OCI-LY3 (cell line): ENCODE results near the gene ROBO2.

Source experiments
- H2AFZ ChIP-seq: fragments of 200-600, 300-600 bp; shearing (Covaris generic); 2 replicates; pipeline ENCODE4 v1.6.0; 2014; ENCODE audit warnings: antibody characterized with exemption, low read depth, low read length
- H3K27ac ChIP-seq: fragments of 200-600, 300-600 bp; sonication (generic); 2 replicates; pipeline ENCODE4 v1.5.1; 2014; ENCODE audit warnings: mild to moderate bottlenecking, low read length, moderate library complexity, mixed read lengths
- H3K27me3 ChIP-seq: fragments of 200-600, 300-600 bp; sonication (generic); 2 replicates; pipeline ENCODE4 v1.6.1; 2014; ENCODE audit warnings: low read depth, low read length, mixed read lengths
- H3K36me3 ChIP-seq: fragments of 200-600, 300-600 bp; sonication (generic); replicated peaks from 2 replicates; pipeline ENCODE3; 2014; ENCODE audit warnings: low read depth, low read length, mixed read lengths
- H3K4me1 ChIP-seq: fragments of 300-600, 200-600 bp; sonication (generic); 2 replicates; pipeline ENCODE4 v1.6.1; 2014; ENCODE audit warnings: low read length, mixed read lengths
- H3K4me2 ChIP-seq: fragments of 200-600, 300-600 bp; sonication (generic); 2 replicates; pipeline ENCODE4 v1.6.1; 2014; ENCODE audit warnings: low read length, mixed read lengths
- H3K4me3 ChIP-seq: fragments of 300-600, 200-600 bp; sonication (generic); 2 replicates; pipeline ENCODE4 v1.5.1; 2014; ENCODE audit warnings: antibody characterized with exemption, mild to moderate bottlenecking, low read length, moderate library complexity
- H3K79me2 ChIP-seq: fragments of 300-600, 200-600 bp; shearing (Covaris generic); 2 replicates; pipeline ENCODE4 v1.6.1; 2014; ENCODE audit warnings: mild to moderate bottlenecking, low read length, mixed read lengths
- H3K9ac ChIP-seq: fragments of 300-600, 200-600 bp; shearing (Covaris generic); 2 replicates; pipeline ENCODE4 v1.6.0; 2014; ENCODE audit warnings: mild to moderate bottlenecking, low read length, moderate library complexity
- H3K9me3 ChIP-seq: fragments of 200-600, 300-600 bp; shearing (Covaris generic); 2 replicates; pipeline ENCODE4 v1.6.1; 2014; ENCODE audit warnings: low read length, mixed read lengths; ENCODE audit not compliant: insufficient read depth
- H4K20me1 ChIP-seq: fragments of 200-600, 300-600 bp; sonication (generic); 2 replicates; pipeline ENCODE4 v1.6.1; 2016; ENCODE audit warnings: low read length, mixed read lengths; ENCODE audit not compliant: insufficient read depth
- EZH2phosphoT487 ChIP-seq: fragments of 200-600 bp; shearing (Covaris generic); IDR thresholded peaks from 2 replicates; pipeline ENCODE4 v1.6.1; 2018; ENCODE audit warnings: antibody characterized with exemption, mixed run types, low read depth
- TF ChIP-seq, protein P1 (sequence below): fragments of 200-600, 300-600 bp; sonication (generic); IDR thresholded peaks from 2 replicates; pipeline ENCODE4 v1.5.1; 2014; ENCODE audit warnings: antibody characterized with exemption, low read length, low read depth

ROBO2 gene, protein sequence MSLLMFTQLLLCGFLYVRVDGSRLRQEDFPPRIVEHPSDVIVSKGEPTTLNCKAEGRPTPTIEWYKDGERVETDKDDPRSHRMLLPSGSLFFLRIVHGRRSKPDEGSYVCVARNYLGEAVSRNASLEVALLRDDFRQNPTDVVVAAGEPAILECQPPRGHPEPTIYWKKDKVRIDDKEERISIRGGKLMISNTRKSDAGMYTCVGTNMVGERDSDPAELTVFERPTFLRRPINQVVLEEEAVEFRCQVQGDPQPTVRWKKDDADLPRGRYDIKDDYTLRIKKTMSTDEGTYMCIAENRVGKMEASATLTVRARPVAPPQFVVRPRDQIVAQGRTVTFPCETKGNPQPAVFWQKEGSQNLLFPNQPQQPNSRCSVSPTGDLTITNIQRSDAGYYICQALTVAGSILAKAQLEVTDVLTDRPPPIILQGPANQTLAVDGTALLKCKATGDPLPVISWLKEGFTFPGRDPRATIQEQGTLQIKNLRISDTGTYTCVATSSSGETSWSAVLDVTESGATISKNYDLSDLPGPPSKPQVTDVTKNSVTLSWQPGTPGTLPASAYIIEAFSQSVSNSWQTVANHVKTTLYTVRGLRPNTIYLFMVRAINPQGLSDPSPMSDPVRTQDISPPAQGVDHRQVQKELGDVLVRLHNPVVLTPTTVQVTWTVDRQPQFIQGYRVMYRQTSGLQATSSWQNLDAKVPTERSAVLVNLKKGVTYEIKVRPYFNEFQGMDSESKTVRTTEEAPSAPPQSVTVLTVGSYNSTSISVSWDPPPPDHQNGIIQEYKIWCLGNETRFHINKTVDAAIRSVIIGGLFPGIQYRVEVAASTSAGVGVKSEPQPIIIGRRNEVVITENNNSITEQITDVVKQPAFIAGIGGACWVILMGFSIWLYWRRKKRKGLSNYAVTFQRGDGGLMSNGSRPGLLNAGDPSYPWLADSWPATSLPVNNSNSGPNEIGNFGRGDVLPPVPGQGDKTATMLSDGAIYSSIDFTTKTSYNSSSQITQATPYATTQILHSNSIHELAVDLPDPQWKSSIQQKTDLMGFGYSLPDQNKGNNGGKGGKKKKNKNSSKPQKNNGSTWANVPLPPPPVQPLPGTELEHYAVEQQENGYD (N-terminal part only)

DNA sequence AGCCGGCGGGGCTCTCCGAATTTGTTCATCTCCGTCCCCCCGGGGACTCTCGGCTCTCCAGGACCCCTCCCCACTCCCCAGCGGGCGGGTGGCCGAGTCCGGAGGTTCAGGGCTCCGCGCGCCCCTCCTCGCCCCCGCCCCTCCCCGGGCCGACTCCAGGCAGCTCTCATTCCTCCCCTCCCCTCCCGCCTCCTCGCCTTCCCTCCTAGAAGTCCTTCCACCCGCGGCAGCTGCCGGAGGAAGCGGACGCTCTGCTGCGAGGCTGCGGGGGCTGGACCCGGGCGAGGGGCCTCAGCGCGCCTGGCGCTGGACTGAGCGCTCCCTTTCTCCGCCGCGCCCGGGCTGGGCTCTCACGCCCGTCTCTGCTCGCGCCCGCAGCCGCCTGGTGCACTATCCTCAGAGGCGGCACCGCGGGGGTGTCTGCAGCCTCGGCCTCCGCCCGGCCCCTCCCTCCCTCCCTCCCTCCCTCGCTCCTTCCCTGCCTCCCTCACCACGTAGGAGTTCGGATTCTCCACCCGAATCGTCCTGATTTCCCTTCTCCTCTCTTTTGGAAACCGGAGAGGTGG lies at the start of gene ROBO2:
TSS of gene ROBO2 (plus strand) at position 494 of the 566 bp plus-strand sequence. CDS start 687 bp downstream, outside the sequence.
- no peak within 1 kb of the TSS for H3K27ac ChIP-seq

DNA sequence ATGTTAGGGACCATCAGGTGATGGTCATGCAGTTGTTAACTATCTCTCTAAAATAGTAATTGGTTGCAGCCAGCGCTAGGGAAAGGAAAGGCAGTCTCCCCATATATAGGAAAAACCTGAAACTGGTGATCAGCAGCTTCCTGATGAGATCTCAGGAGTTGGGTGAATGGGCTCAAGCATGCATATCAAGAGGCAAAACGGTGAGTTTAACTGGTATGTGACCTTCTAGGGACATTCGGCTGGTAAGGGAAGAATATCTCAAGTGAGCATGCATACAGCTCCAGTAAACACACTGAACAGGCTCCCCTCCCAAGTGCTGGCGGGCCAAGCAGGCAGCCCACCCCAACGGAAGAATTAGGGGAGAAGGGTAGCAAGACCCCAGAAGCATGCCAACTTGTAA lies 49.3 kb upstream of the ROBO2 start:
- H3K9me3 ChIP-seq, result no peaks in the 10 kb centered on the region
- no peaks in the 10 kb centered on the region for H3K79me2 ChIP-seq
- no peak overlapping the region for H3K27ac ChIP-seq
- H3K4me2 ChIP-seq, result no peak overlapping the region
- peaks cover 9% of the 10 kb centered on the region; the same call in 1 of the 2 replicates for H3K4me1 ChIP-seq
- H3K27me3 ChIP-seq, result no peaks in the 10 kb centered on the region
- no peak overlapping the region for H2AFZ ChIP-seq
- H3K36me3 ChIP-seq, result no peaks in the 10 kb centered on the region
- no peak overlapping the region for H3K9ac ChIP-seq
- H4K20me1 ChIP-seq, result no peaks in the 10 kb centered on the region
- no peak overlapping the region for H3K4me3 ChIP-seq
- TF ChIP-seq, protein P1, sequence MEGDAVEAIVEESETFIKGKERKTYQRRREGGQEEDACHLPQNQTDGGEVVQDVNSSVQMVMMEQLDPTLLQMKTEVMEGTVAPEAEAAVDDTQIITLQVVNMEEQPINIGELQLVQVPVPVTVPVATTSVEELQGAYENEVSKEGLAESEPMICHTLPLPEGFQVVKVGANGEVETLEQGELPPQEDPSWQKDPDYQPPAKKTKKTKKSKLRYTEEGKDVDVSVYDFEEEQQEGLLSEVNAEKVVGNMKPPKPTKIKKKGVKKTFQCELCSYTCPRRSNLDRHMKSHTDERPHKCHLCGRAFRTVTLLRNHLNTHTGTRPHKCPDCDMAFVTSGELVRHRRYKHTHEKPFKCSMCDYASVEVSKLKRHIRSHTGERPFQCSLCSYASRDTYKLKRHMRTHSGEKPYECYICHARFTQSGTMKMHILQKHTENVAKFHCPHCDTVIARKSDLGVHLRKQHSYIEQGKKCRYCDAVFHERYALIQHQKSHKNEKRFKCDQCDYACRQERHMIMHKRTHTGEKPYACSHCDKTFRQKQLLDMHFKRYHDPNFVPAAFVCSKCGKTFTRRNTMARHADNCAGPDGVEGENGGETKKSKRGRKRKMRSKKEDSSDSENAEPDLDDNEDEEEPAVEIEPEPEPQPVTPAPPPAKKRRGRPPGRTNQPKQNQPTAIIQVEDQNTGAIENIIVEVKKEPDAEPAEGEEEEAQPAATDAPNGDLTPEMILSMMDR, result no peak
- no peak for TF ChIP-seq EZH2phosphoT487

More for the DNA sequence above, at the start of gene ROBO2:
- Histone ChIP-seq H3K9ac (no peak within 1 kb of the TSS), H2AFZ (no peak within 1 kb of the TSS), H3K4me1 (no peaks in the 10 kb centered on the region), H3K36me3 (no peaks in the 10 kb centered on the region), H3K9me3 (no peaks in the 10 kb centered on the region), H3K79me2 (no peaks in the 10 kb centered on the region), H3K4me2 (no peak within 1 kb of the TSS), H3K4me3 (no peak within 1 kb of the TSS), H4K20me1 (no peaks in the 10 kb centered on the region), H3K27me3 (no peaks in the 10 kb centered on the region)
- TF ChIP-seq, protein P1, result no peak
- TF ChIP-seq EZH2phosphoT487, result no peak

DNA sequence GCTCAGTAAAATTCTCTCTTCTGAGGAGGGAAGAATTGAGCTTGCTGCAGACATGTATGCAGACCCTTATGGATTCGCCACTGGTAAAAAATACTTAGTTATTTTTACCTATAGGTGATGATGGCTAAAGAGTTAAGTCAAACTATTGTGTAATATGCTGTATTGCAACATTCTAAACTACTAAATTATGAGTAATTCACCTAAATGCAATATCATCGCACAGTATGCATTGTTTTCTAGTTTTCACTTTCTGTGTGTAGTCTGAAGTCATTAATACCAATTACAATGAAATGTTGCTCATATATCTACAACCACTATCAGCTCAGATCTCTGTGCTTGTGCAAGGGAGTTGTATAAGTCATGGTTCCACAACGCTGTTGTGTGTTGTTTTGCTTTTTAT lies 48.7 kb upstream of the ROBO2 start:
- peaks cover 9% of the 10 kb centered on the region; the same call in 1 of the 2 replicates for H3K4me1 ChIP-seq
- no peaks in the 10 kb centered on the region for H3K9me3 ChIP-seq
- H3K27ac ChIP-seq, result no peak overlapping the region
- H3K36me3 ChIP-seq, result no peaks in the 10 kb centered on the region
- no peaks in the 10 kb centered on the region for H3K27me3 ChIP-seq
- no peak overlapping the region for H3K4me2 ChIP-seq
- no peak overlapping the region for H3K4me3 ChIP-seq
- no peak for TF ChIP-seq EZH2phosphoT487
- TF ChIP-seq, protein P1, result no peak
- H2AFZ ChIP-seq, result 0 out of 2 replicates have a peak overlapping the region, but pooled peaks have one; percentile 38
- H4K20me1 ChIP-seq, result no peaks in the 10 kb centered on the region
- no peak overlapping the region for H3K9ac ChIP-seq
- H3K79me2 ChIP-seq, result no peaks in the 10 kb centered on the region
